ENCODE data around the gene FBXW9.
"Not testable (repeated sequence)": the region's sequence is repeated elsewhere in the genome, so short reads cannot be mapped to it uniquely, and the experiment has no call there.

The FBXW9 gene

GRCh38 chr19:12715102-12715501, 18.7 kb upstream of the FBXW9 start:
- DNase-seq: no peak

GRCh38 chr19:12713304-12713703, 16.9 kb upstream of the FBXW9 start:
- DNase-seq: not testable (repeated sequence)

- DNase-seq: not testable (repeated sequence)
Measured at GRCh38 chr19:12712077-12712476, 15.6 kb upstream of the FBXW9 start.

GRCh38 chr19:12711187-12711586, 14.8 kb upstream of the FBXW9 start:
- DNase-seq: no peak

- no peak for DNase-seq
Measured at GRCh38 chr19:12708641-12709040, 12.2 kb upstream of the FBXW9 start.

- DNase-seq: no peak
Measured at GRCh38 chr19:12706332-12706718, 9.9 kb upstream of the FBXW9 start.

- no peak for DNase-seq
Measured at GRCh38 chr19:12705654-12706331, 9.4 kb upstream of the FBXW9 start.

- no peak for DNase-seq
Measured at GRCh38 chr19:12705169-12705568, 8.7 kb upstream of the FBXW9 start.

GRCh38 chr19:12703046-12703445, 6.6 kb upstream of the FBXW9 start:
- DNase-seq: no peak

- DNase-seq: no peak
Measured at GRCh38 chr19:12701596-12702282, 5.3 kb upstream of the FBXW9 start.

- DNase-seq: no peak
Measured at GRCh38 chr19:12698138-12698537, 1.7 kb upstream of the FBXW9 start.

GRCh38 chr19:12697425-12697824, 994 bp upstream of the FBXW9 start:
- not testable (repeated sequence) for DNase-seq

- DNase-seq: no peak
Measured at GRCh38 chr19:12695997-12696365, 450 bp downstream of the FBXW9 start.

GRCh38 chr19:12695514-12695913, 917 bp downstream of the FBXW9 start:
- no peak for DNase-seq

- DNase-seq: no peak
Measured at GRCh38 chr19:12695096-12695495, 1.3 kb downstream of the FBXW9 start.

GRCh38 chr19:12694641-12695040, 1.8 kb downstream of the FBXW9 start:
- DNase-seq: no peak

GRCh38 chr19:12692960-12693359, 3.5 kb downstream of the FBXW9 start:
- no peak for DNase-seq

GRCh38 chr19:12689581-12690216, 6.7 kb downstream of the FBXW9 start:
- no peak for DNase-seq

- DNase-seq: no peak
Measured at GRCh38 chr19:12689012-12689411, 7.4 kb downstream of the FBXW9 start.

GRCh38 chr19:12687496-12688196, 8.8 kb downstream of the FBXW9 start, which contains the start of gene GNG14:
GNG14 (plus strand) TSS chr19:12687998; CDS start chr19:12688049, 51 bp downstream.
- DNase-seq: no peak

- DNase-seq: no peak
Measured at GRCh38 chr19:12685831-12686230, 10.6 kb downstream of the FBXW9 start.

GRCh38 chr19:12681074-12681987, 15.1 kb downstream of the FBXW9 start, which contains the start of gene DHPS:
DHPS (minus strand) TSS chr19:12681880; CDS start chr19:12681766, 114 bp downstream.
- peak; percentile 100 for DNase-seq
